ENCODE measurements around the gene TICRR.

The TICRR gene

GRCh38 chr15:89672221-89673164 lies 97.2 kb downstream of the TICRR start:
- no peak for DNase-seq (ENCODE audit: low spot score)

GRCh38 chr15:89673165-89673512 lies 97.9 kb downstream of the TICRR start:
- DNase-seq (ENCODE audit: low spot score): peak; percentile 68

DNA sequence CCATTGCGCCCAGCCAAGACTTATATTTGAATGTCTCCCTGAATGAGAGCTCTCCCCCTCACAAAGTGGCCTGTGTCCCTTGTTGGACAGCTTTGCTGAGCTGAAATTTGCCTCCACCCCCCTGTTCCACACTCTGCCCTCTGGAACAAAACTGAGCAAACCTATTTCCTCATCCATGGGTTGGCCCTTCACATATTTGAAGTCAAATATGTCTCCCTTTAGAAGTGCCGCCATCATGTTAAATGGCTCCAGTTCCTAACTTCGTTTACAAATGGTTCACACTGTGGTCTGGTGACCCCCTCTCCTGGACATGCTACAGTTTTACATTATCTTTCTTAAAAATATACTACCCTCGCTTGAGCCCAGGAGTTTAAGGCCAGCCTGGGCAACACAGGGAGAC lies 99.3 kb downstream of the TICRR start:
- DNase-seq (ENCODE audit: low spot score): no peak

GRCh38 chr15:89675606-89676005 lies 100.3 kb downstream of the TICRR start:
- DNase-seq (ENCODE audit: low spot score): no peak

GRCh38 chr15:89677381-89677780 lies 102.1 kb downstream of the TICRR start:
- DNase-seq (ENCODE audit: low spot score): no peak
